ENCODE results near the gene IGF1R.

Gene IGF1R

DNA sequence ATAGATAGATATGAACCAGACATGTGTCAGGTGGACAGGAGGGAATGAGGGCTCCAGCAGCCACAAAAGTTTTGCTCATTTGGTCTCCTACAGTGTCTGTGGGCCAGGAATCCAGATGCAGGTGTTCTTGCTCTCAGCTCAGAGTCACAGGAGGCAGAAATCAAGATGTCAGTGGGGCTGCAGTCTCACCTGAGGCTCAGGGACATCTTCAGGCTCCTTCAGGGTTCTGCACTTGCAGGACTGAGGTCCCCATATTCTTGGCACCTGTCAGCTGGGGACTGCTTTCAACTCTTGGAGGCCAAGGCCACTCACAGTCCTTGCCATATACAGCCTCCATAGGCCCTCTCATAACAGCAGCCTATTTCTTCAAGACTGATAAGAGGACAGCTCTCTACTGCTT is 301.9 kb downstream of the IGF1R start:
- Histone ChIP-seq H3K4me3 (ENCODE audit: insufficient read depth, low read depth, low read length, poor library complexity, severe bottlenecking) (no peak overlapping the region), H3K4me1 (ENCODE audit: control insufficient read depth, insufficient read depth, low read length, poor library complexity, severe bottlenecking) (no peaks in the 10 kb centered on the region), H3K9me3 (ENCODE audit: control insufficient read depth, low read length) (no peaks in the 10 kb centered on the region), H3K27ac (ENCODE audit: insufficient read depth, low read length, poor library complexity, severe bottlenecking) (no peak overlapping the region), H3K36me3 (ENCODE audit: control insufficient read depth, insufficient read depth, low read length) (peaks cover 4% of the 10 kb centered on the region), H3K27me3 (replicated peaks; ENCODE audit: control insufficient read depth, insufficient read depth, low read length, poor library complexity, severe bottlenecking) (no peaks in the 10 kb centered on the region)
- DNase-seq: no peak

DNA sequence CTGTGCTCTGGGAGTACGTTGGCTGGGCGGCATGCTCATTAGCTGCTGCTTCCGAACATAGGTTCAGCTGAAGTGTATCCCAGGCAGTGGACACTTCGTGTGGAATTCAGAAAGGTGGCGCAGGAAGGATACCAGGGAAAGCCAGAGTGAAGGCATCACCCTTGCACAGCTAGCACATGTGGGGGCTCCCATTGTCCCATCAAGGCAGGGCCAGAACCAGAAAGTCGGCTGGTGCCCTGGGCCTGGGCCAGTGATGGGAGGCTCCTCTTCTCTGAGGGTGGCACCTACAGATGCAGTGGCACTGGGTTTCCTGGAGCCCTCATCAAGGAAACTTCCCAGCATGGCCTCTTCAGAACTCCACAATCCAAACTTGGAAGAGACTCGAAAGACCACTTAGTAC is 302.7 kb downstream of the IGF1R start:
- H3K4me3 ChIP-seq (ENCODE audit: insufficient read depth, low read depth, low read length, poor library complexity, severe bottlenecking): no peak overlapping the region
- no peaks in the 10 kb centered on the region for H3K27me3 ChIP-seq (replicated peaks; ENCODE audit: control insufficient read depth, insufficient read depth, low read length, poor library complexity, severe bottlenecking)
- H3K4me1 ChIP-seq (ENCODE audit: control insufficient read depth, insufficient read depth, low read length, poor library complexity, severe bottlenecking): no peaks in the 10 kb centered on the region
- no peaks in the 10 kb centered on the region for H3K9me3 ChIP-seq (ENCODE audit: control insufficient read depth, low read length)
- no peak overlapping the region for H3K27ac ChIP-seq (ENCODE audit: insufficient read depth, low read length, poor library complexity, severe bottlenecking)
- no peak for DNase-seq
- H3K36me3 ChIP-seq (ENCODE audit: control insufficient read depth, insufficient read depth, low read length): peaks cover 4% of the 10 kb centered on the region

DNA sequence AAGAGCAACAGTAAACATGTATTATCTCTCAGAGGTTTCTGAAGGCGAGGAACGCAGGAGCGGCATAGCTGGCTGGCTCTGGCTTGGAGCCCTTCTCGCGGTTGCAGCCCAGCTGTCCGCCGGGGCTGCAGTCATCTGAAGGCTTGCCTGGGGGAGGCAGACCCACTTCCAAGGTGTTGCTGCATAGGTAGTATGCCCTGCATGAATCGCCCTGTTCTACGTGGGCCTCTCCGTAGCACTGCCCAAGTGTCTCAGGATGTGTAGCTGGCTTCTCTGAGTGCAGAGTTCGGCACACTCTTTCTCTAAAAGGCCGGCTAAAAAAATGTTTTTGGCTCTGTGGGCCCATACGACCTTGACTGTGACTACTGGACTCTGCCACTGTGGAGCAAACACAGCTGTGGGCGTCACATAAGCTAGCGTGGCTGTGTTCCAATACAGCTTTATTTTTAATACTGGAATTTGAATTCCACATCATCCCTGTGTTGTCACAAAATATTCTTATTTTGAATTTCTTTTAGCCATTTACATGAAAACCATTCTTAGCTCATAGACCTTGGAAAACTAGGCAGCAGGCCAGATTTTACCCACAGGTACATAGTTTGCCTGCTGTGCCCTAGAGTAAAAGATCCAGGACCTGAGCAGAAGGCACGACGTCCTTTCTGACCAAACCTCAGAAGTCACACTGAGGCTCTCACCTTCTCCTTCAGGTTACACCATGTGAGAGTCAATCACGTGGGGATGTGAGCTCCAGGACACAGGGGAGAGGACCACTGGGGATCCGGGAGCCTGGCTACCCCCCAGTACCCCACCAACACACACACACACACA is 303.4 kb downstream of the IGF1R start:
- Histone ChIP-seq H3K4me1 (ENCODE audit: control insufficient read depth, insufficient read depth, low read length, poor library complexity, severe bottlenecking) (no peaks in the 10 kb centered on the region), H3K36me3 (ENCODE audit: control insufficient read depth, insufficient read depth, low read length) (peaks cover 4% of the 10 kb centered on the region), H3K27ac (ENCODE audit: insufficient read depth, low read length, poor library complexity, severe bottlenecking) (no peak overlapping the region), H3K27me3 (replicated peaks; ENCODE audit: control insufficient read depth, insufficient read depth, low read length, poor library complexity, severe bottlenecking) (no peaks in the 10 kb centered on the region), H3K4me3 (ENCODE audit: insufficient read depth, low read depth, low read length, poor library complexity, severe bottlenecking) (no peak overlapping the region), H3K9me3 (ENCODE audit: control insufficient read depth, low read length) (no peaks in the 10 kb centered on the region)
- no peak for DNase-seq

DNA sequence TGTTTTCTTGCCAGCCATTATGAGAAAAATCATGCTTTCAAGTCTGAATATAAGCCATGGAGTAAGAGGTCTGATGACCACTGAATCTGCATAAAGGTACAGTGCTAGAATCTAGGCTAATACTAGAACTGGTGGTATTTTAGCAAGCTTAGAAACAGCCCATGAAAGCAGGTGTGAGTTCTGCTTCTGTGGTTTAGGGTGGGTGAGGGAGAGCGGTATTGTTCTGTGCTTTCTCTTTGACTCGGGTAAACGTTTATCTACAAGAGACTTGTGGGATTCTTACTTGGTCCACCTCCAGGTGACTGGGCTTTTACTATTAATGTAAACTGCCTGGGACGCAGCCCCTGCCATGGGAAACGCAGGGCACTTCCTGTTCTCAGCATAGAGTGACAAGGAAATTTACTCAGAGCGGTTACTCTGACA is 304.1 kb downstream of the IGF1R start:
- Histone ChIP-seq H3K4me1 (ENCODE audit: control insufficient read depth, insufficient read depth, low read length, poor library complexity, severe bottlenecking) (no peaks in the 10 kb centered on the region), H3K36me3 (ENCODE audit: control insufficient read depth, insufficient read depth, low read length) (peaks cover 4% of the 10 kb centered on the region), H3K27ac (ENCODE audit: insufficient read depth, low read length, poor library complexity, severe bottlenecking) (no peak overlapping the region), H3K9me3 (ENCODE audit: control insufficient read depth, low read length) (no peaks in the 10 kb centered on the region), H3K4me3 (ENCODE audit: insufficient read depth, low read depth, low read length, poor library complexity, severe bottlenecking) (no peak overlapping the region), H3K27me3 (replicated peaks; ENCODE audit: control insufficient read depth, insufficient read depth, low read length, poor library complexity, severe bottlenecking) (no peaks in the 10 kb centered on the region)
- DNase-seq: no peak

DNA sequence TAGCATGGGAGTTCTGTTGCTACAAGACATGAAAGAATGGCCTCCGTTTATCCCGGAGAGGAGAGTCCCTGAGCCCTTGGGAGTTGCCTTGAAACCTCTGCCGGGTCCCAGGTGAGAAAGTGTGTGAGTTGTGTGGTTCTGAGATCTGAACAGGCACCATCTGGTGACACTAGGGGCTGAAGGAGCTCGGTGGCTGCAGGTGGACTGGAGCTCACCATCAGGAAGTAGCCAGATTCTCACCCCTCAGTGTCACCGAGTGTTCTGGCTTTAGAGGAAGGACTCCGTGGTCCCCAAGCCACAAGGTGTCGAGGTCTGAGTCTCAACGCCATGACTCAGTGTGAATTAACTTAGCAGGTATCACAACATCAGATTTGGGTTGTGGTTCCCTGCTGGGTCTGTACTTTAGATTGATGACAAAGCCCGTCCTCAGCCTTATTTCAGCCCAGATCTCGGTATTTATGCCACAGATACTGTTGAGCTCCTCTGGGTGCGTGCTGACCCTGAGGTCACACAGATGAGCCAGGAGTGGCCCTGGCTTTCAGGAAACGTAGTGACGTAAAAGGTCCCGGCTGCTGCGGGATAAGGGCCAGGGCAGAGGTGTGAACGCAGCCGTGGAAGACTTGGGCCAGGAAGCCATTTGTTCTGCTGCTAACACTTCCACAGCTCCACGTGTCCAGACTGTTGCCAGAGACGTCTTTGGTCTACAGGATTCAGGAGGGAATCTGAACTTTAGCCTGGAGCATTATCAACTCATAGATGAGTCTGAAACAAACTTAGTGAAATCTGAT is 304.9 kb downstream of the IGF1R start:
- H3K4me3 ChIP-seq (ENCODE audit: insufficient read depth, low read depth, low read length, poor library complexity, severe bottlenecking): no peak overlapping the region
- H3K9me3 ChIP-seq (ENCODE audit: control insufficient read depth, low read length): no peaks in the 10 kb centered on the region
- H3K36me3 ChIP-seq (ENCODE audit: control insufficient read depth, insufficient read depth, low read length): peaks cover 9% of the 10 kb centered on the region
- no peak for DNase-seq
- H3K27me3 ChIP-seq (replicated peaks; ENCODE audit: control insufficient read depth, insufficient read depth, low read length, poor library complexity, severe bottlenecking): no peaks in the 10 kb centered on the region
- no peak overlapping the region for H3K27ac ChIP-seq (ENCODE audit: insufficient read depth, low read length, poor library complexity, severe bottlenecking)
- H3K4me1 ChIP-seq (ENCODE audit: control insufficient read depth, insufficient read depth, low read length, poor library complexity, severe bottlenecking): no peaks in the 10 kb centered on the region

DNA sequence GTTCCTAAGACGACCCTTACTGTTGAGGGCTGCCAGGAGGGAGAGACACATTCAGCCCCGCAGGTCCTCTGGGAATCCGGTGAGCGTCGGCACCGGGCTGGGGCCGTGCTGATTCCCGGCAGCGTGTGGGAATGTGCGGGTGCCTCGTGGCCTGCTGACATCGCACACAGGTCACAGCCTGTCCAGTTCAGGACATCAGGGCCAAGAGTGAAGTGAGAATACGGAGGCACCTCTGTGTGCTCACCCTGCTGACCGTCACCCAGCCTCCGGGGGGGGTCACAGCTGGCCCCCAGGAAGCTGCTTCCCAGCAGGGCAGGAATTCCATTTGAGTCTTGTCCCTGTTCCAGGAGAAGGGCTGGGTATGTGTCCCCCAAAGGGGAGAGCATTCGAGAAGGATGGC is 305.6 kb downstream of the IGF1R start:
- Histone ChIP-seq H3K36me3 (ENCODE audit: control insufficient read depth, insufficient read depth, low read length) (peaks cover 9% of the 10 kb centered on the region), H3K9me3 (ENCODE audit: control insufficient read depth, low read length) (no peaks in the 10 kb centered on the region), H3K27me3 (replicated peaks; ENCODE audit: control insufficient read depth, insufficient read depth, low read length, poor library complexity, severe bottlenecking) (no peaks in the 10 kb centered on the region), H3K27ac (ENCODE audit: insufficient read depth, low read length, poor library complexity, severe bottlenecking) (no peak overlapping the region), H3K4me3 (ENCODE audit: insufficient read depth, low read depth, low read length, poor library complexity, severe bottlenecking) (no peak overlapping the region), H3K4me1 (ENCODE audit: control insufficient read depth, insufficient read depth, low read length, poor library complexity, severe bottlenecking) (no peaks in the 10 kb centered on the region)
- DNase-seq: no peak

DNA sequence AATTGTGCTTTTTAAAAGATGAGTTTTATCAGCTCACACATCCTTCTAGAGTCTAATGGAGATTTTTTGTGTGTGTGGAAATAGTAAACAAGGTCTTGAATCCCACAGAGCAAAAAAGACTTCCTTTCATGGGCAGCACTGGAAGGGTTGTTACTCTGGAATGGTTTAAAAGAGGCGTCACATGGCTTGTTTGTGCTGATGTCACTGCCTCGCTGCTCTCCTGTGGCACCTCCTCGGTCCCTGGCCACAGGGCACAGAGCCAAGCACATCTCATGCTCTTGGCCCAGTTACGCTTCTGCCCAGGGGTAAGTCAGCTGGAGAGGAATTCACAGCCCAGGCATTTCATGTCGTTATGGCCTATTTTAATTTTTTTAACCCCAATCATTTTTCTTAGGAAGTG is 306.1 kb downstream of the IGF1R start:
- no peak overlapping the region for H3K4me3 ChIP-seq (ENCODE audit: insufficient read depth, low read depth, low read length, poor library complexity, severe bottlenecking)
- DNase-seq: no peak
- no peaks in the 10 kb centered on the region for H3K9me3 ChIP-seq (ENCODE audit: control insufficient read depth, low read length)
- no peak overlapping the region for H3K27ac ChIP-seq (ENCODE audit: insufficient read depth, low read length, poor library complexity, severe bottlenecking)
- H3K4me1 ChIP-seq (ENCODE audit: control insufficient read depth, insufficient read depth, low read length, poor library complexity, severe bottlenecking): no peaks in the 10 kb centered on the region
- no peaks in the 10 kb centered on the region for H3K27me3 ChIP-seq (replicated peaks; ENCODE audit: control insufficient read depth, insufficient read depth, low read length, poor library complexity, severe bottlenecking)
- H3K36me3 ChIP-seq (ENCODE audit: control insufficient read depth, insufficient read depth, low read length): peaks cover 9% of the 10 kb centered on the region

DNA sequence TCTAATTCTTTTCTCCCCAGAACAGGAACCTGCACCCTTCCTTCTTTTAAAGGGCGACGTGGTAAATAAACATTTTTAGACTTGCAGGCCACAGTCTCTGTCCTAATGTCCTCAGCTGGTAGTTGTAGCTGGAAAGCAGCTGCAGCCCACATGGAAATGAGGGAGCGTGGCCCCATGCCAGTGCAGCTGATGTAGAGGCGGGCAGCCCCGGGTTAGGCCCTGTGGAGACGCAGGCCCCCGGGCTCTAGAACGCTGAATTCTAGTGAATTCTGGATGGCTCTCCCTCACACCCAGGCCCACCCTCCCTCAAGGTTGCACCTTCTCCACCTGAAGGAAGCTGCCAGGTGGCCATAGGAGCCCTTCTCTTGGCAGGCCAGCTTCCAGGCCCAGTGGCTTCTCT is 307.0 kb downstream of the IGF1R start:
- H3K4me3 ChIP-seq (ENCODE audit: insufficient read depth, low read depth, low read length, poor library complexity, severe bottlenecking): no peak overlapping the region
- DNase-seq: no peak
- no peaks in the 10 kb centered on the region for H3K9me3 ChIP-seq (ENCODE audit: control insufficient read depth, low read length)
- no peaks in the 10 kb centered on the region for H3K27me3 ChIP-seq (replicated peaks; ENCODE audit: control insufficient read depth, insufficient read depth, low read length, poor library complexity, severe bottlenecking)
- H3K4me1 ChIP-seq (ENCODE audit: control insufficient read depth, insufficient read depth, low read length, poor library complexity, severe bottlenecking): no peaks in the 10 kb centered on the region
- H3K27ac ChIP-seq (ENCODE audit: insufficient read depth, low read length, poor library complexity, severe bottlenecking): no peak overlapping the region
- peaks cover 9% of the 10 kb centered on the region for H3K36me3 ChIP-seq (ENCODE audit: control insufficient read depth, insufficient read depth, low read length)

DNA sequence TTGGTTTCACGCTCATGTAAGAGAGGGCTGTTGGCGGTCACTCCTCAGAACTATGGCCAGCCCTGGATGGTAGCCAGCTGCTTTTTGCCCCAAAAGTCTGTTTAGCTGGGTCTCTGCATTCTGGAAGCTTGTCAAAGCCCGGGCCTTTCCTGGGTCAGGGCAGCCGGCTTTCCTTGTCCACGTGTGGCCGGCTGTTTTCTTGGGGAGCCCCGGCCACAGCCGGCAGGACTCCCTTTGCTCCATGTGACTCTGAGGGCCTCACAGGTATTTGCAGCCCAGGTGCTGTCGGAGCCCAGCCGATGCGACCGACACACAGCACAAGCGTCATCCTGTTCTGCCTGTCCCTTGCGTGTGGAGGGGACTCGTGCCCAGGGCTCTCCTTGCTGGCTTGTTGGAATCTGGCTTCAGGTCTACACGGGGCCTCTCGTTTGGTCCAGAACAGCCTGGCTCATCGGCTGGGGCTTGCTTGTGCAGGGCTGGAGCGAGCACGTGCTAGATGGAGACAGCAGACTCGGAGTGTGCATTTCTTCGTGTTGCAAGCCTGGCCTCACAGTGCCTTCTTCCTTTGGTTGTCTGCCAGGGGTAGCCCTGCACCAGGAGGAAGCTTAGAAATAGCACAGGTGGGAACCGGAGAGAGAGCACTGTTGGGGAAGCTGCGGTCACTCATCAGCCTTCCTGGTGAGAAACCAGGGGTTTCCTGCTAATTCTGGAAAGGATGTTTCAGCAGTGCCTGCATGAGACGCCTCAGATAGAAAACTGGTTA is 307.8 kb downstream of the IGF1R start:
- Histone ChIP-seq H3K27ac (ENCODE audit: insufficient read depth, low read length, poor library complexity, severe bottlenecking) (no peak overlapping the region), H3K4me3 (ENCODE audit: insufficient read depth, low read depth, low read length, poor library complexity, severe bottlenecking) (no peak overlapping the region), H3K9me3 (ENCODE audit: control insufficient read depth, low read length) (no peaks in the 10 kb centered on the region), H3K36me3 (ENCODE audit: control insufficient read depth, insufficient read depth, low read length) (peaks cover 9% of the 10 kb centered on the region), H3K4me1 (ENCODE audit: control insufficient read depth, insufficient read depth, low read length, poor library complexity, severe bottlenecking) (no peaks in the 10 kb centered on the region), H3K27me3 (replicated peaks; ENCODE audit: control insufficient read depth, insufficient read depth, low read length, poor library complexity, severe bottlenecking) (no peaks in the 10 kb centered on the region)
- no peak for DNase-seq

All from effector memory CD4-positive, alpha-beta T cell (primary cell).